Activated naive CD4-positive, alpha-beta T cell treated with anti-CD3 and anti-CD28 coated beads, Interleukin-2, amount 50 U/mL, for 72 hours (primary cell): Measurements from ENCODE around the gene TRIM17. TPM values are rescaled to one million over a fixed set of nuclear protein-coding genes. Genes with fewer than 3 reads are reported as not detected.
"Not testable (repeated sequence)": the region's sequence is repeated elsewhere in the genome, so short reads cannot be mapped to it uniquely, and the experiment has no call there.

Experiments used
- ATAC-seq, 2 donors: fragments of 150-1000 bp; cut with Tn5 transposase; 2 replicates each; pipeline ENCODE4 v1.10.0; 2021; ENCODE audit warnings: mild to moderate bottlenecking in 2 of 2, moderate library complexity in 2 of 2
- DNase-seq, 2 donors: peaks; one replicate each; pipeline ENCODE4 v3.0.0; 2021 to 2022; ENCODE audit warnings: low spot score in 2 of 2
- H3K27ac Mint-ChIP-seq, 2 donors: one replicate each; pipeline ENCODE4 v1.8.0; 2022; ENCODE audit warnings: mild to moderate bottlenecking in 2 of 2, mixed read lengths in 2 of 2
- H3K36me3 Mint-ChIP-seq, 2 donors: one replicate each; pipeline ENCODE4 v1.8.0; 2022; ENCODE audit warnings: mixed read lengths in 2 of 2
- H3K9me3 Mint-ChIP-seq, 2 donors: one replicate each; pipeline ENCODE4 v1.8.0; 2022; ENCODE audit warnings: mixed read lengths in 2 of 2
- total RNA-seq, 2 donors: library from RNA; stranded (reverse); gene quantifications; one replicate each; pipeline ENCODE4 v1.2.3, GENCODE V29; 2022

The TRIM17 gene
- total RNA-seq, 2 donors from 2014 or later, result 0.91 to 2.4 TPM

DNA sequence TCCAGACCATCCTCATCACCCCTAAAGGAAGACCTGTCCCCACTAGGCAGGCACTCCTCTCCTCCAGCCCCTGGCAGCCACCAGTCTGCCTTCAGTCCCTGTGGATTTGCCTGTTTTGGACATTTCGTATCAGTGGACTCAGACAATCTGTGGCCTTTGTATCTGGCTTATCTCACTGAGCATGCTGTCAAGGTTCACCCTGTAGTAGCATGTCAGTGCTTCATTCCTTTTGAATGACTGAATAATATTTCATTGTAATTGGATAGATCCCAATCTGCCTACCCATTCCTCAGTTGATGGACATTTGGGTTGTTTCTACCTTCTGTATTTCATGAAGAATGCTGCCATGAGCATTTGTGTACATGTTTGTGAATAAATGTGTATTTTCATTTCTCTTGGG lies 37.6 kb upstream of the TRIM17 start:
- ATAC-seq (no peak), DNase-seq (no peak)
- peaks cover 12 to 17% of the 10 kb centered on the region in 2 donors for H3K36me3 Mint-ChIP-seq
- peak overlapping the region in 1 of 2 donors; percentile 48 for H3K27ac Mint-ChIP-seq
- no peaks in the 10 kb centered on the region for H3K9me3 Mint-ChIP-seq

GRCh38 chr1:228453614-228454013 lies 37.0 kb upstream of the TRIM17 start:
- Mint-ChIP-seq H3K36me3 (peaks cover 12 to 17% of the 10 kb centered on the region in 2 donors), H3K27ac (peak overlapping the region in 1 of 2 donors; percentile 48), H3K9me3 (no peaks in the 10 kb centered on the region)
- DNase-seq (no peak), ATAC-seq (no peak)

- no peak overlapping the region for H3K27ac Mint-ChIP-seq
- DNase-seq, result no peak
- peaks cover 8 to 13% of the 10 kb centered on the region in 2 donors for H3K36me3 Mint-ChIP-seq
- ATAC-seq, result no peak
- no peaks in the 10 kb centered on the region for H3K9me3 Mint-ChIP-seq
These were observed 36.4 kb upstream of the TRIM17 start for GRCh38 chr1:228453022-228453560.

GRCh38 chr1:228452194-228453021 lies 35.7 kb upstream of the TRIM17 start:
- DNase-seq, result no peak
- peaks cover 4 to 9% of the 10 kb centered on the region in 2 donors for H3K36me3 Mint-ChIP-seq
- ATAC-seq, result peak; percentile 11 to 14

GRCh38 chr1:228450200-228450599 lies 33.5 kb upstream of the TRIM17 start:
- no peak overlapping the region for H3K27ac Mint-ChIP-seq
- H3K9me3 Mint-ChIP-seq, result no peaks in the 10 kb centered on the region
- no peak for ATAC-seq
- DNase-seq, result no peak
- peaks cover 0 to 6% of the 10 kb centered on the region in 2 donors for H3K36me3 Mint-ChIP-seq

More at GRCh38 chr1:228452194-228453021, 35.7 kb upstream of the TRIM17 start:
- Mint-ChIP-seq H3K27ac (peak overlapping the region in 1 of 2 donors; percentile 47), H3K9me3 (no peaks in the 10 kb centered on the region)

DNA sequence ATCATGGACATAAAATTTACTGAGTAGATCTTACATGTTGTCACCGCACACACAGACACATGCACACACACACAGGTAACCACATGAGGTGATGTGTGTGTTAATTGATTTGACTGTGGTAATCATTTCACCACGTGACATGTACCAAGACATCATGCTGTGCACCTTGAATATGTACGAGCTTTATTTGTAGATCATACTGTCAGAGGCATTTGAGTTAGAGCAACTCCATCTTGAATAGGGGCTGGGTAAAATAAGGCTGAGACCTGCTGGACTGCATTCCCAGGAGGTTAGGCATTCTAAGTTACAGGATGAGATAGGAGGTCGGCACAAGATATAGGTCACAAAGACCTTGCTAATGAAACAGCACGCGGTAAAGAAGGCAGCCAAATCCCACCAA lies 31.7 kb upstream of the TRIM17 start:
- ATAC-seq, result no peak
- H3K36me3 Mint-ChIP-seq, result no peaks in the 10 kb centered on the region
- H3K27ac Mint-ChIP-seq, result no peak overlapping the region

GRCh38 chr1:228446852-228447251 lies 30.2 kb upstream of the TRIM17 start:
- Mint-ChIP-seq H3K9me3 (no peaks in the 10 kb centered on the region), H3K27ac (no peak overlapping the region), H3K36me3 (no peaks in the 10 kb centered on the region)
- DNase-seq (no peak), ATAC-seq (no peak)

More for the DNA sequence above, 31.7 kb upstream of the TRIM17 start:
- DNase-seq, result no peak
- no peaks in the 10 kb centered on the region for H3K9me3 Mint-ChIP-seq

- Mint-ChIP-seq H3K9me3 (no peaks in the 10 kb centered on the region), H3K36me3 (no peaks in the 10 kb centered on the region), H3K27ac (no peak overlapping the region)
- DNase-seq, result peak in 1 of 2 donors; percentile 45
- ATAC-seq, result peak; percentile 79 to 94
These were observed 29.4 kb upstream of the TRIM17 start for GRCh38 chr1:228445843-228446650.

GRCh38 chr1:228445490-228445842 lies 28.8 kb upstream of the TRIM17 start:
- no peak for ATAC-seq
- H3K36me3 Mint-ChIP-seq, result no peaks in the 10 kb centered on the region
- no peak for DNase-seq
- H3K9me3 Mint-ChIP-seq, result no peaks in the 10 kb centered on the region
- no peak overlapping the region for H3K27ac Mint-ChIP-seq

GRCh38 chr1:228443395-228443794 lies 26.7 kb upstream of the TRIM17 start:
- ATAC-seq, result no peak
- Mint-ChIP-seq H3K36me3 (no peaks in the 10 kb centered on the region), H3K27ac (no peak overlapping the region), H3K9me3 (no peaks in the 10 kb centered on the region)
- DNase-seq, result no peak

DNA sequence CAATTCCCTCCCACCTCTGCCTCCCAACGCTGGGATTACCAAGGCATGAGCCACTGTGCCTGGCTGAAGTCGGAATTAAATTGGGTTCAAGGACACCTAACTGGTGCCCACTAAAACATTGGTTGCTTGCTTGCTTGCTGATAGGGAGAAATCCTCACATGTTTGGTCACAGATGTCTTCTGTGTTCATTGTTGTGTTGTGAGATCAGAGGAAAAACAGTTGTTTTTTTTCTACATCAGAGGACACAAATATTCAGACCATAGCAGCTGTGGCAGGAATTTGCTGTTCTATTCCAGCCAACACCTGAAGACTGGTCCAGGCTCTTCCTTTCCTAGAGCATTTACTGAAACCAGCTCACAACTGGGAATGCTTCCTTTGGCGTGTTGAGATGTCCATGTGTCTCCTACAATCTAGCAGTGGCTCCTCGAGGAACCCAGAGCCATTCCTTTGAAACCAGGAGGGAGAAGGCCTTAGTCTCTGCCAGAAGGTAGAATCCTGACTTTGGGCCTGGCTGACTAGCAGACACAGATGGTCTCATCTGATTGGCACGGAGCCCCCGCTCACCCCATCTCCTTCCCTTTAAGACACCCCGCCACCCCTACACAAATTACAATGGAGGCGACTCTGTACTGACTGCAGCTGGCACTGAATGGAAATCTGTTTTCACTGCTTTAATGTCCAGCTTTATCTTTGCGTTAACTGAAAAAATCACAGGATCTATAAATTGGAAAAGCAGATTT lies 24.3 kb upstream of the TRIM17 start:
- DNase-seq (no peak), ATAC-seq (no peak)
- Mint-ChIP-seq H3K9me3 (no peaks in the 10 kb centered on the region), H3K27ac (no peak overlapping the region), H3K36me3 (no peaks in the 10 kb centered on the region)

DNA sequence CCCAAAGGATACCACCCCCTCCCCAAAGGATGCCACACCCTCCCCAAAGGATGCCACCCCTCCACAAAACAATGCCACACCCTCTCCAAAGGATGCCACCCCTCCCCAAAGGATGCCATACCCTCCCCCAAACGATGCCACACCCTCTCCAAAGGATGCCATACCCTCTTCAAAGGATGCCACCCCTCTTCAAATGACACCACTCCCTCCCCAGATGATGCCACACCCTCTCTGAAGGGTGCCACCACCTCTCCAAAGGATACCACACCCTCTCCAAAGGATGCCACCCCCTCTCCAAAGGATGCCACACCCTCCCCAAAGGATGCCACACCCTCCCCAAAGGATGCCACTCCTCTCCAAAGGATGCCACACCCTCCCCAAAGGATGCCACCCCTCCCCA lies 21.6 kb upstream of the TRIM17 start:
- no peak for ATAC-seq
- DNase-seq, result no peak
- Mint-ChIP-seq H3K27ac (no peak overlapping the region), H3K9me3 (no peaks in the 10 kb centered on the region), H3K36me3 (no peaks in the 10 kb centered on the region)

GRCh38 chr1:228437424-228437962 lies 20.8 kb upstream of the TRIM17 start:
- Mint-ChIP-seq H3K36me3 (no peaks in the 10 kb centered on the region), H3K27ac (no peak overlapping the region), H3K9me3 (no peaks in the 10 kb centered on the region)
- no peak for ATAC-seq
- DNase-seq, result no peak

- no peaks in the 10 kb centered on the region for H3K9me3 Mint-ChIP-seq
- ATAC-seq (no peak), DNase-seq (no peak)
- no peaks in the 10 kb centered on the region for H3K36me3 Mint-ChIP-seq
- H3K27ac Mint-ChIP-seq, result no peak overlapping the region
These were observed 18.0 kb upstream of the TRIM17 start for GRCh38 chr1:228434689-228435088.

DNA sequence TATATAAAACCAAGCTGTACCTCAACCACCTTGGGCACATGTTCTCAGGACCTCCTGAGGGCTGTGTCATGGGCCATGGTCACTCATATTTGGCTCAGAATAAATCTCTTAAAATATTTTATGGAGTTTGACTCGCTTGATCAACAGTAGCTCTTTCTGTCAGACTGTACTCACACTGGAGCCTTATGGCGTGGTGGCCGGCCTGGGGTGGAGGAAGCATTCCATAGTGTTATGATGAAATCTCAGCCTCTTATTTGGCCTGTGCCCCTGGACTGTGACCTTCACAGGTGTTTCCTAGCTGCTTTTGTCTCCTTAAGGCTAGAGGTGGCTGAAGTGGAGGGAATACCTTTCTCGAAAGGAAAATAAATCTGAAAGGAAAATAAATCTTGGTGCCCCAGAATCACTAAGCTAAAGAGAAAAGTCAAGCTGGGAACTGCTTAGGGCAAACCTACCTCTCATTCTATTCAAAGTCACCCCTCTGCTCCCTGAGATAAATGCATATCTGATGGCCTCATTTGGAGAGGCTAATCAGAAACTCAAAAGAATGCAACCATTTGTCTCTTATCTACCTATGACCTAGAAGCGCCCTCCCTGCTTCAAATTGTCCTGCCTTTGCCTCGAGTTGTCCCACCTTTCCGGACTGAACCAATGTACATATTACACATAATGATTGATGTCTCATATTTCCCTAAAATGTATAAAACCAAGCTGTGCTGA lies 16.8 kb upstream of the TRIM17 start:
- not testable (repeated sequence) for DNase-seq, ATAC-seq, H3K9me3 Mint-ChIP-seq, H3K36me3 Mint-ChIP-seq, H3K27ac Mint-ChIP-seq

- ATAC-seq (no peak), DNase-seq (no peak)
- H3K36me3 Mint-ChIP-seq, result no peaks in the 10 kb centered on the region
- no peak overlapping the region for H3K27ac Mint-ChIP-seq
- no peaks in the 10 kb centered on the region for H3K9me3 Mint-ChIP-seq
These were observed 13.6 kb upstream of the TRIM17 start for GRCh38 chr1:228430243-228430642.
